Uterus (tissue), 4 donors: ENCODE measurements around the gene LGI2. TPM values are rescaled to one million over a fixed set of nuclear protein-coding genes. Genes with fewer than 3 reads are reported as not detected.

Experiments
- DNase-seq, 2 donors: peaks; one replicate each; pipeline ENCODE4 v3.0.0-alpha.2; 2019 to 2020
- H3K27ac ChIP-seq, 2 donors: fragments of 200-600 bp; sonication (generic); 1 replicate in 1 of 2; 2 replicates in 1 of 2; pipeline ENCODE4 v1.5.1; 2016 to 2018
- H3K27me3 ChIP-seq, 2 donors: fragments of 200-600 bp; sonication (generic); one replicate each; pipeline ENCODE4 v1.5.1; 2018 to 2019; ENCODE audit warnings: control low read depth in 1 of 2
- H3K36me3 ChIP-seq, 2 donors: fragments of 200-600 bp; sonication (generic); one replicate each; pipeline ENCODE4 v1.5.1; 2019; ENCODE audit warnings: control low read depth in 1 of 2
- H3K4me1 ChIP-seq, 2 donors: fragments of 200-600 bp; sonication (generic); one replicate each; pipeline ENCODE4 v1.5.1; 2018 to 2019; ENCODE audit warnings: control low read depth in 1 of 2
- H3K4me3 ChIP-seq, 2 donors: fragments of 200-600 bp; sonication (generic); 1 replicate in 1 of 2; 2 replicates in 1 of 2; pipeline ENCODE4 v1.5.1; 2018 to 2019; ENCODE audit warnings: mild to moderate bottlenecking in 1 of 2
- H3K9me3 ChIP-seq, 2 donors: fragments of 200-600 bp; sonication (generic); one replicate each; pipeline ENCODE4 v1.5.1; 2019; ENCODE audit warnings: control low read depth in 1 of 2
- CTCF ChIP-seq, 4 experiments: fragments of 200-600 bp in 2 of 4; fragments of 450-650 bp in 2 of 4; sonication (generic) in 2 of 4; IDR thresholded peaks; one replicate each; pipeline ENCODE4 v1.5.1; 2016 to 2019; ENCODE audit warnings: antibody characterized with exemption in 4 of 4, mild to moderate bottlenecking in 2 of 4, moderate library complexity in 1 of 4
- POLR2A ChIP-seq, 2 donors: fragments of 450-650 bp; IDR thresholded peaks; one replicate each; pipeline ENCODE4 v1.6.1; 2016; ENCODE audit warnings: antibody characterized with exemption in 2 of 2, mild to moderate bottlenecking in 1 of 2, moderate library complexity in 1 of 2
- intact Hi-C: fragments of 100-400 bp; cut with DNase I; formaldehyde crosslinking; loops from one replicate; pipeline ENCODE4 v1.15.1; 2023; ENCODE audit warnings: low total_unique reads
- total RNA-seq, 4 donors: library from RNA; depleted of rRNA in 3 of 4; stranded (reverse); fragments of >200 nt in 3 of 4; gene quantifications; one replicate each; pipeline versions ENCODE4 v1.1.0 to v1.2.4, GENCODE V29; 2014 to 2023
- donor health status: DM: yes; HTN: yes; CAD: no.

The LGI2 gene
- total RNA-seq, 4 donors from 2014 or later, result 2.3 to 23.7 (median 14.0) TPM

GRCh38 chr4:25070545-25070944, 39.8 kb upstream of the LGI2 start:
- DNase-seq, result no peak
- no peaks in the 10 kb centered on the region for H3K9me3 ChIP-seq
- no peak overlapping the region for H3K4me3 ChIP-seq
- peaks cover 0 to under 1% of the 10 kb centered on the region in 2 donors for H3K4me1 ChIP-seq
- intact Hi-C loops, result no loop called here
- H3K27ac ChIP-seq, result no peak overlapping the region
- H3K36me3 ChIP-seq, result no peaks in the 10 kb centered on the region
- H3K27me3 ChIP-seq, result no peaks in the 10 kb centered on the region
- TF ChIP-seq POLR2A (IDR thresholded peaks at IDR 0.05), result no peak
- TF ChIP-seq CTCF (IDR thresholded peaks at IDR 0.05), result no peak

DNA sequence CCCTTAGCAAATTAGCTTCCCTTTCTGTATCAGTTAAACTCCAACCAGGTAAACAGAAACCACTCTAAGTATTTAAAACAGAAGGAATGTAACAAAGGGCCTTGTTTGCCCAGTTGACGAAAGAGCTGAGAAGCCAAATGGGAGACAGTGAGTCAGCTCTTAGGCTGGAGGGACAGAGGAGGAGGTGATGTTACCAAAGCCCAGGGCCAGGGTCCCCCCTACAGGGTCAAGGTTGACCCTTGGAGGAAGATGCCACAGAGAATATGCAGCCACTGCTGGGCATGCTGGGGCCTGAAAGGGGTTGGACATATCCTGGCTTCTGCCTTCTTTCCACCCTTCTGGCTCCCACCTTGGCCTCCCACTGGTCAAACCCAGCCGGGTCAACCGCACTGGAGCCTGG, 38.3 kb upstream of the LGI2 start:
- no peak for DNase-seq
- Histone ChIP-seq H3K27ac (no peak overlapping the region), H3K9me3 (no peaks in the 10 kb centered on the region), H3K36me3 (no peaks in the 10 kb centered on the region), H3K4me1 (peaks cover 0 to 4% of the 10 kb centered on the region in 2 donors), H3K4me3 (no peak overlapping the region), H3K27me3 (no peaks in the 10 kb centered on the region)
- TF ChIP-seq POLR2A (IDR thresholded peaks at IDR 0.05) (no peak), CTCF (IDR thresholded peaks at IDR 0.05) (no peak)
- intact Hi-C loops, result no loop called here

GRCh38 chr4:25068386-25068785, 37.6 kb upstream of the LGI2 start:
- TF ChIP-seq POLR2A (IDR thresholded peaks at IDR 0.05) (no peak), CTCF (IDR thresholded peaks at IDR 0.05) (no peak)
- H3K4me1 ChIP-seq, result peaks cover 0 to 4% of the 10 kb centered on the region in 2 donors
- no peaks in the 10 kb centered on the region for H3K27me3 ChIP-seq
- no peaks in the 10 kb centered on the region for H3K9me3 ChIP-seq
- H3K4me3 ChIP-seq, result no peak overlapping the region
- H3K27ac ChIP-seq, result no peak overlapping the region
- H3K36me3 ChIP-seq, result no peaks in the 10 kb centered on the region
- DNase-seq, result no peak
- intact Hi-C loops, result no loop called here

- intact Hi-C loops, result no loop called here
Observed at GRCh38 chr4:25065932-25066590, 35.3 kb upstream of the LGI2 start.

More at GRCh38 chr4:25065932-25066590, 35.3 kb upstream of the LGI2 start:
- peaks cover 0 to 4% of the 10 kb centered on the region in 2 donors for H3K4me1 ChIP-seq
- no peaks in the 10 kb centered on the region for H3K9me3 ChIP-seq
- peak overlapping the region; percentile 55 to 60 for H3K27ac ChIP-seq
- peak in 1 of 2 donors; percentile 37 for DNase-seq
- no peak for TF ChIP-seq POLR2A (IDR thresholded peaks at IDR 0.05)
- TF ChIP-seq CTCF (IDR thresholded peaks at IDR 0.05), result no peak
- H3K27me3 ChIP-seq, result no peaks in the 10 kb centered on the region
- no peaks in the 10 kb centered on the region for H3K36me3 ChIP-seq
- no peak overlapping the region for H3K4me3 ChIP-seq
